ENCODE results near the gene TPGS2.

Gene TPGS2

GRCh38 chr18:36856815-36857214 lies 28.0 kb upstream of the TPGS2 start:
- Mint-ChIP-seq H3K27me3 (ENCODE audit: low read depth, poor library complexity) (peaks cover 3% of the 10 kb centered on the region), H3K36me3 (ENCODE audit: low read depth) (peaks cover 31% of the 10 kb centered on the region), H3K27ac (no peak overlapping the region), H3K9me3 (peaks cover 16% of the 10 kb centered on the region), H3K4me1 (no peaks in the 10 kb centered on the region), H3K4me3 (no peak overlapping the region)
- TF ChIP-seq, protein P1, sequence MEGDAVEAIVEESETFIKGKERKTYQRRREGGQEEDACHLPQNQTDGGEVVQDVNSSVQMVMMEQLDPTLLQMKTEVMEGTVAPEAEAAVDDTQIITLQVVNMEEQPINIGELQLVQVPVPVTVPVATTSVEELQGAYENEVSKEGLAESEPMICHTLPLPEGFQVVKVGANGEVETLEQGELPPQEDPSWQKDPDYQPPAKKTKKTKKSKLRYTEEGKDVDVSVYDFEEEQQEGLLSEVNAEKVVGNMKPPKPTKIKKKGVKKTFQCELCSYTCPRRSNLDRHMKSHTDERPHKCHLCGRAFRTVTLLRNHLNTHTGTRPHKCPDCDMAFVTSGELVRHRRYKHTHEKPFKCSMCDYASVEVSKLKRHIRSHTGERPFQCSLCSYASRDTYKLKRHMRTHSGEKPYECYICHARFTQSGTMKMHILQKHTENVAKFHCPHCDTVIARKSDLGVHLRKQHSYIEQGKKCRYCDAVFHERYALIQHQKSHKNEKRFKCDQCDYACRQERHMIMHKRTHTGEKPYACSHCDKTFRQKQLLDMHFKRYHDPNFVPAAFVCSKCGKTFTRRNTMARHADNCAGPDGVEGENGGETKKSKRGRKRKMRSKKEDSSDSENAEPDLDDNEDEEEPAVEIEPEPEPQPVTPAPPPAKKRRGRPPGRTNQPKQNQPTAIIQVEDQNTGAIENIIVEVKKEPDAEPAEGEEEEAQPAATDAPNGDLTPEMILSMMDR (IDR thresholded peaks at IDR 0.05), result no peak
- no peak for DNase-seq

DNA sequence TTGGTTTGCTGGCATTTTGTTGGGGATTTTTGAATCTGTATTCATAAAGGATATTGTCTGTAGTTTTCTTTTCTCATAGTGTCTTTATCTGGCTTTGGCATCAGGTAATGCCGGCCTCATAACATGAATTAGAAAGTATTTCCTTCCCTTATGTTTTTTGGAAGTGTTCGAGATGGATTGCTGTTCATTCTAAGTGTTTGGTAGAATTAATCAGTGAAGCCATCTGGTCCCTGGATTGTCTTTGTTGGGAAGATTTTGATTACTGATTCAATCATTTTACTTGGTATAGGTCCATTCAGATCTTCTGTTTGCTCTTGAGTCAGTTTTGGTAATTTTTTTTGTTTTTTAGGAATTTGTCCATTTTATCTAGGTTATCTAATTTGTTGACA lies 22.4 kb upstream of the TPGS2 start:
- Mint-ChIP-seq H3K9me3 (peaks cover 30% of the 10 kb centered on the region), H3K27ac (no peak overlapping the region), H3K27me3 (ENCODE audit: low read depth, poor library complexity) (peaks cover 3% of the 10 kb centered on the region), H3K4me3 (no peak overlapping the region), H3K36me3 (ENCODE audit: low read depth) (peaks cover 44% of the 10 kb centered on the region), H3K4me1 (no peaks in the 10 kb centered on the region)
- no peak for DNase-seq
- TF ChIP-seq, protein P1 (IDR thresholded peaks at IDR 0.05), result no peak

GRCh38 chr18:36850527-36851201 lies 21.9 kb upstream of the TPGS2 start:
- H3K27me3 Mint-ChIP-seq (ENCODE audit: low read depth, poor library complexity), result peaks cover 3% of the 10 kb centered on the region
- H3K4me1 Mint-ChIP-seq, result no peaks in the 10 kb centered on the region
- H3K4me3 Mint-ChIP-seq, result no peak overlapping the region
- H3K9me3 Mint-ChIP-seq, result peaks cover 30% of the 10 kb centered on the region
- H3K27ac Mint-ChIP-seq, result no peak overlapping the region
- TF ChIP-seq, protein P1 (IDR thresholded peaks at IDR 0.05), result no peak
- no peak for DNase-seq
- peaks cover 44% of the 10 kb centered on the region for H3K36me3 Mint-ChIP-seq (ENCODE audit: low read depth)

GRCh38 chr18:36849288-36850006 lies 20.6 kb upstream of the TPGS2 start:
- Mint-ChIP-seq H3K4me1 (no peaks in the 10 kb centered on the region), H3K4me3 (no peak overlapping the region), H3K27me3 (ENCODE audit: low read depth, poor library complexity) (peaks cover 3% of the 10 kb centered on the region), H3K36me3 (ENCODE audit: low read depth) (peaks cover 39% of the 10 kb centered on the region), H3K9me3 (peaks cover 30% of the 10 kb centered on the region), H3K27ac (no peak overlapping the region)
- TF ChIP-seq, protein P1 (IDR thresholded peaks at IDR 0.05), result no peak
- DNase-seq, result no peak

DNA sequence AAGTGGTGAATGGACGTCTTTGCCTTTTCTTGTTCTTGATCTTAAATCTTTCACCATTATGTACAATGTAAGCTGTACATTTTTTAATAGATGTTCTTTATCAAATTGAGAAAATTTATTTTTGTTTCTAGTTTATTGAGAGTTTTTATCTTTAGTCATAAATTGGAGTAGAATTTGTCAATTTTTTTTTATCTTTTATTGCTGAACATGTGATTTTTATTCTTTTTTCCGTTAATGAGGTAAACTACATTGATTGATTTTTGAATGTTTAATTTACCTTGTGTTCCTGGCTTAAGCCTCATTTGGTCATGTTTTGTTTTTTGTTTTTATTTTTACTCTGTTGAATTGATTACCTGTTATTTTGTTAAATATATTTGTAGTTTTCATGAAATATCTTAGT lies 19.8 kb upstream of the TPGS2 start:
- Mint-ChIP-seq H3K9me3 (peaks cover 30% of the 10 kb centered on the region), H3K4me3 (no peak overlapping the region), H3K27ac (no peak overlapping the region), H3K27me3 (ENCODE audit: low read depth, poor library complexity) (peaks cover 3% of the 10 kb centered on the region), H3K36me3 (ENCODE audit: low read depth) (peaks cover 31% of the 10 kb centered on the region), H3K4me1 (no peaks in the 10 kb centered on the region)
- no peak for DNase-seq
- TF ChIP-seq, protein P1 (IDR thresholded peaks at IDR 0.05), result no peak
